ENCODE data around the gene ARVCF. TPM values are rescaled to one million over a fixed set of nuclear protein-coding genes. Genes with fewer than 3 reads are reported as not detected.

The ARVCF gene
- polyA plus RNA-seq, 6 donors from 2014 or later = 0.24 to 2.5 (median 0.56) TPM; not detected in 1

DNA sequence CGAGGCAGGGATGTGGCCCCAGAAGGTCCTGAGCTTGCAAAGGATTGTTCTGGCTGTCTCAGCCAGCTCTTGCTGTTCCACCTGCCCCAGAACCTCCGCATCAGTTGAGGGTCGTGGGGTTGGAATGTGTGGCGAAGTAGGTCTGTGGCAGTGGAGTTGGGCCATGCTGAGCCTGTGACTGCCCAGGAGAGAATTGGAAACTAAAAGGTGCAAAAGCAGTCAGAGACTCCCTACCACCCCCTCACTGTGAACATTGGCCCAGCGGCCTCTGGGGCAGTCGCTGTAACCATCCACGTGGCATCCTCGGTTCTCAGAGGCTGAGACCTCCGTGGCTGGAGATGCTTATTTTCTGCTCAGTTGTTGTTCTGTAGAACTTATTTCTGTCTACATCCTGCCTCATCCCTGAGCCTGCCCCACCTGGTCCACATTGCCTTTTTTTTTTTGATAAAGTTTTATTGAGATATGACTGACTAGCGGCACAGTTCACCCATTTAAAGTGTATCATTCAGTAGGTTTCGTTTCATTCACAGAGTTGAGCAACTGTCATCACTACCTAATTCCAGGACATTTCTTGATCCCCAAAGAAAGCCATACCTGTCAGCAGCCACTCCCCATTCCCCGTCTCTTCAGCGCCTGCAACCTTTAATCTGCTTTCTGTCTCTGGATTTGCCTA, 41.1 kb upstream of the ARVCF start:
- H3K36me3 Mint-ChIP-seq = peaks cover 0 to 8% of the 10 kb centered on the region in 2 donors
- H3K4me1 Mint-ChIP-seq = peaks cover 2 to 10% (median 3%) of the 10 kb centered on the region in 3 donors
- ATAC-seq (ENCODE audit: low read depth in 2 of 2) (no peak), DNase-seq (no peak)
- no peaks in the 10 kb centered on the region for H3K9me3 Mint-ChIP-seq
- H3K4me3 Mint-ChIP-seq = no peak overlapping the region
- H3K27me3 Mint-ChIP-seq = no peaks in the 10 kb centered on the region
- H3K27ac Mint-ChIP-seq = no peak overlapping the region

DNA sequence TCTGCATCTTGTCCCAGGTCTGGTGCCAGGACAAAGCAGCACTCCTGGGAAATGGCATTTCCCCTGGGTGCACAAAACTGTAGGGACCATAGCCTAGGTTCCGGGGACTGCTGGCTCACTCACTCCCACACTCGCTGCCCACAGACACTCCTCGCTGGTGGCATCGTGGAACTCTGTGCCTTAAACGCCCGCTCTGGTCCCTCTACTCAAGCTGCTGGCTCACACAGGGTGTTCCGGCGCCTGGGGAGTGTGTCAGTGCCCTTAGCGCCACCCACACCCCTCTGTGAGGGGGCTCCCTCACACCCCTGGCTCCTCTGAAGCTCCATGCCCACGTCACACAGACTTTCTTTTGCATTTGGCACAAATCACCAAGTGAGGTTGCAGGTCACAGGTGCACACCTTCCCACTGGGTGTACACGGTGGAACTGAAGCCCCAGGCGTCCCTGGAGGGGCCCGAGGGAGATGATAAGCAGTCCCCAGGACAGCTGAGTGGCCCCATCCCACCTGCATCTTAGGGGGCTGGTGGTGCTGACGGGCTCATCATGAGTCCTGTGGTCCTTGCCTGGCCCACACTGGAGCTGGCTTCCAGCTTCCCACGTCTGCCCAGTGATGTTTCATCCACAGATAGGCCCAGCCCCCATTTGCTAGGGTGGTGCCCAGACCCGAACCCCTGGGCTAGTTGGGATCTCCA, 40.2 kb upstream of the ARVCF start:
- peaks cover 0 to 14% of the 10 kb centered on the region in 2 donors for H3K36me3 Mint-ChIP-seq

DNA sequence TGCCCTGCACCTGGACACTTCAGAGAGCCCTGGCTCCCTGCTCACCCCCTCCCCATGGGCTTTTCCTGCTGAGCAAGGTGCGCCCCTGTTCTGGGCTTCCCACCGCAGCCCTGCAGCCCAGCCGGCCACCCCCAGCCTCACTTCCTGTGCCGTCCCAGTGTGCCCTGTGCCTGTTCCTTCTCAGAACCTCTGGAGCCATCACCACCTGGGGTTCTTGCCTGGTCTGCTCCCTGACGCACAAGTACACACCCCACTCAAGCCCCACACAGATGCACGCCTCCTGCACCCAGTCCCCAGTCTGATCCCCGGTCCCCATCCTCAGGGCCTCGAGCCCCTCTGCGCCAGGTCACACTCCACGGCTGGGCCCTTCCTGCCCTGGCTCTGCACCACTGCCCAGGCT, 39.5 kb upstream of the ARVCF start:
- H3K27me3 Mint-ChIP-seq = no peaks in the 10 kb centered on the region
- ATAC-seq (ENCODE audit: low read depth in 2 of 2) = no peak
- H3K27ac Mint-ChIP-seq = no peak overlapping the region
- H3K4me3 Mint-ChIP-seq = no peak overlapping the region
- H3K9me3 Mint-ChIP-seq = no peaks in the 10 kb centered on the region
- DNase-seq = no peak
- peaks cover 3 to 5% (median 4%) of the 10 kb centered on the region in 3 donors for H3K4me1 Mint-ChIP-seq
- peaks cover 0 to 15% of the 10 kb centered on the region in 2 donors for H3K36me3 Mint-ChIP-seq

More for the DNA sequence above, 40.2 kb upstream of the ARVCF start:
- no peak overlapping the region for H3K4me3 Mint-ChIP-seq
- DNase-seq (no peak), ATAC-seq (ENCODE audit: low read depth in 2 of 2) (no peak)
- H3K4me1 Mint-ChIP-seq = peaks cover 3 to 5% (median 4%) of the 10 kb centered on the region in 3 donors
- H3K9me3 Mint-ChIP-seq = no peaks in the 10 kb centered on the region
- H3K27ac Mint-ChIP-seq = no peak overlapping the region
- no peaks in the 10 kb centered on the region for H3K27me3 Mint-ChIP-seq

DNA sequence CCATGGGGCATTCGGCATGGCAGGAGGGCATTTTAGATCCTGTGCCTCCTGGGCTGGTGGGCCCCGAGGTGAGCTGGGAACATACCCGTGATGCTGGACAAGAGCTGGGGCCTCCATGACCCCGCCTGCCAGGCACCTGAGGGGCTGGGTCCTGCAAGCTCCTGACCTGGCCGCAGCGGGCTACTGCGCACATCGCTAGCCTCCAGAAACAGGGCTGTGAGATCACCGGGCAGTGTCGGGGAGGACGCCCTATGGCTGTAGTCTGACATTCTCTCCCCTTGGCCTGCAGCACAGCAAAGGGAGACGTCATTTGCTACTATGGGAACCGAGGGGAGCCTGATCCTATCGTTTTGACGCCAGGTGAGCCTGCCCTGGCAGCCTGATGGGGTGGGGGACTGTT, 39.0 kb upstream of the ARVCF start:
- ATAC-seq (ENCODE audit: low read depth in 2 of 2) (no peak), DNase-seq (no peak)
- Mint-ChIP-seq H3K36me3 (peaks cover 0 to 15% of the 10 kb centered on the region in 2 donors), H3K27ac (no peak overlapping the region), H3K27me3 (no peaks in the 10 kb centered on the region), H3K4me1 (peaks cover 3 to 5% (median 4%) of the 10 kb centered on the region in 3 donors), H3K4me3 (no peak overlapping the region), H3K9me3 (no peaks in the 10 kb centered on the region)

GRCh38 chr22:20055144-20055543, 38.5 kb upstream of the ARVCF start:
- Mint-ChIP-seq H3K4me3 (no peak overlapping the region), H3K36me3 (peaks cover 0 to 15% of the 10 kb centered on the region in 2 donors), H3K4me1 (peaks cover 3 to 5% (median 4%) of the 10 kb centered on the region in 3 donors), H3K27me3 (no peaks in the 10 kb centered on the region), H3K9me3 (no peaks in the 10 kb centered on the region), H3K27ac (no peak overlapping the region)
- ATAC-seq (ENCODE audit: low read depth in 2 of 2) (no peak), DNase-seq (no peak)

- H3K27ac Mint-ChIP-seq = no peak overlapping the region
- no peaks in the 10 kb centered on the region for H3K27me3 Mint-ChIP-seq
- peaks cover 0 to 15% of the 10 kb centered on the region in 2 donors for H3K36me3 Mint-ChIP-seq
- no peaks in the 10 kb centered on the region for H3K9me3 Mint-ChIP-seq
- ATAC-seq (ENCODE audit: low read depth in 2 of 2) (no peak), DNase-seq (no peak)
- H3K4me1 Mint-ChIP-seq = peaks cover 3 to 5% (median 4%) of the 10 kb centered on the region in 3 donors
- H3K4me3 Mint-ChIP-seq = peak overlapping the region in 1 of 8 donors; percentile 25
Observed at GRCh38 chr22:20054485-20054884, 37.9 kb upstream of the ARVCF start.

DNA sequence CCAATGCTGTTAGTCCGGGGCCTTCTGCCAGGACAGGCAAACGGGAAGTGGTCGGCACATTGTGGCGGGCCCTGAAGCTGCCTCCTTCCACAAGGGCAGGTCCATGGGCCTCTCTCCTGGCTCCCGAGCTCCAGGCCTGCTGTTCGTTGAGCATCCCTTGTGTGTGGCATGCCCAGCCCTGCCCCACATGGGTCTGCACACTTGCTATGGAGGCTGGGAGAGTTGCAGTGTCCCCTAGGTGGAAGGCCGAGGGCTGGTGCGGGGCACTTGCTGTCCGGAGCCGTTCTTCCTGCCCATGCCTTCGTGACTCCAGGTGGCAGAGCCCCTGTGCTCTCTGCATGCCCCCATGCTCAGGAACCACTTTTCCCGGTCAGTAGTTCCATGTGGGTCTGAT, 37.4 kb upstream of the ARVCF start:
- ATAC-seq (ENCODE audit: low read depth in 2 of 2) (no peak), DNase-seq (no peak)
- no peak overlapping the region for H3K27ac Mint-ChIP-seq
- peaks cover 0 to 5% (median 4%) of the 10 kb centered on the region in 3 donors for H3K4me1 Mint-ChIP-seq
- H3K27me3 Mint-ChIP-seq = no peaks in the 10 kb centered on the region
- H3K4me3 Mint-ChIP-seq = no peak overlapping the region
- H3K36me3 Mint-ChIP-seq = peaks cover 3 to 15% of the 10 kb centered on the region in 2 donors
- H3K9me3 Mint-ChIP-seq = no peaks in the 10 kb centered on the region

DNA sequence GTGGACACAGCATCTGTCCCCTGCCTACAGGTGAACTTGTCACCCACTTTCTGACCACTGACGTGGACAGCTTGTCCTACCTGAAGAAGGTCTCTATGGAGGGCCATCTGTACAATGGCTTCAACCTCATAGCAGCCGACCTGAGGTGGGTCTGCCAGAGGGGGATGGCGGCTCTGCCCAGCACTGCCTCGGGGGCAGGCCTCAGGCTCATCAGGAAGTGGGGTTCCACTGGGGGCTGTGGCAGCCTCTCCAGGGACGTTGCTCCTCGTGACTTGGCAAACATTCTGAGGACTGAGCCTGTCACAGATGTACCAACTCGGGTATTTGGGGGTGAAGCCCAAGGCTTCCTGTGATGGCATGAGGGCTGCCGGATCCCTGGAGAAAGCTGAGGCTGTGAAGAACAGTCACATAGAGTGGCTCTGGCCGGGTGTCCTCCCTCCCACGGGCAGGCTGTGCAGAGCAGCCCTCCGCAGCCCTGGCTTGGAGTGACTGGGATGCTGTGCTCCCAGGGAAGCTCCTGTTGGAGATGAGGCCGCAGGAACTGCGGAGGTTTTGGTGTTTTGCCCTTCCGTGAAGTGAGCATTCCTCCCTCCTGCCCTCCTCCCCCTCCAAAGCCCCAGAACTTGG, 36.9 kb upstream of the ARVCF start:
- Mint-ChIP-seq H3K27me3 (no peaks in the 10 kb centered on the region), H3K9me3 (no peaks in the 10 kb centered on the region), H3K4me3 (no peak overlapping the region), H3K36me3 (peaks cover 8 to 15% of the 10 kb centered on the region in 2 donors), H3K27ac (peak overlapping the region in 1 of 6 donors; percentile 59), H3K4me1 (peaks cover 0 to 5% (median 4%) of the 10 kb centered on the region in 3 donors)
- ATAC-seq (ENCODE audit: low read depth in 2 of 2) = no peak
- DNase-seq = no peak

DNA sequence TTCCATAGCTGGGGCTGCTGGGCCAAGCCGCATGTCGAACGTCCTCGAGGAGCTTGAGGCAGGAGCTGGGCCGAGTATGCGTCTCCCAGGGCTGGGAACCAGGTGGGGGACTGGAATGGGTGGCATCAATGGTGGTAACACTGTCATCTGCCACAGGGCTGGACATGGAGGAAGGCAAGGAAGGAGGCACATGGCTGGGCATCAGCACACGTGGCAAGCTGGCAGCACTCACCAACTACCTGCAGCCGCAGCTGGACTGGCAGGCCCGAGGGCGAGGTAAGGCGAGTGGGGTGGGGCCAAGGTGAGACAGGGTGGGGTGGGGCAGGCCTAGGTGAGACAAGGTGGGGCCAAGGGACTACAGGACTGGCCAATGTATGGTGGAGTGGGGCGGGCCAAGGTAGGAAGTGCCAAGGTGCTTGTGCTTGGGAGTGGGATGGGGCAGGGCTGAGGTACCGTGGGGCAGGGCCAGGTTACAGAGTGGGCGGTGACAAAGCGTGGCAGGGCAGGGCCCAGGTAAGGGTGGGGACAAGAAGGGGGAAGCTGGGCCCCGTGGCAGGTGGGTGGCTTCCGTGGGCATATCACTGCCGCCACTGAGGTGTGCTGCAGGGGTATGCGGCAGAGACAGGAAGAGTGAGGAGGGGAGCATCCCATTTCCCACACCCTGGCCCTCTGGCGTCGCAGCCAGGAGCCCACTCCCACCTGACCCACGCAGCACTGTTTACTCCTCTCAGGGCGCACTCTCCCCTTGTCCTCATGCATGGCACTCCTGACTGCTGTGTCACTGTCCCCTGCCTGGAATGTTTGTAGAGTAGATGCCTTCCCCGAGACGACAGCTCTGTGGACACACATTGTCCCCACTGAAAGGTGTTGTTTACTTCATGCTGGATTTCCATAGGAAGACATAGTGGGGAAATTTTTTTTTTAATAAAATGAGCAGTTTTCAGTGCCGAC, 36.0 kb upstream of the ARVCF start:
- Mint-ChIP-seq H3K27ac (peak overlapping the region in 1 of 6 donors; percentile 36), H3K27me3 (no peaks in the 10 kb centered on the region), H3K4me1 (peaks cover 0 to 5% (median 2%) of the 10 kb centered on the region in 3 donors), H3K36me3 (peaks cover 14 to 15% of the 10 kb centered on the region in 2 donors), H3K9me3 (peaks cover 0 to 5% (median 0%) of the 10 kb centered on the region in 7 donors), H3K4me3 (no peak overlapping the region)
- ATAC-seq (ENCODE audit: low read depth in 2 of 2) (no peak), DNase-seq (no peak)

- Mint-ChIP-seq H3K36me3 (peaks cover 14 to 15% of the 10 kb centered on the region in 2 donors), H3K4me1 (peaks cover 0 to 5% (median 2%) of the 10 kb centered on the region in 3 donors), H3K27me3 (no peaks in the 10 kb centered on the region), H3K9me3 (peaks cover 0 to 5% (median 0%) of the 10 kb centered on the region in 7 donors), H3K4me3 (no peak overlapping the region), H3K27ac (no peak overlapping the region)
- ATAC-seq (ENCODE audit: low read depth in 2 of 2) = no peak
- DNase-seq = no peak
Observed at GRCh38 chr22:20051927-20052308, 35.3 kb upstream of the ARVCF start.

DNA sequence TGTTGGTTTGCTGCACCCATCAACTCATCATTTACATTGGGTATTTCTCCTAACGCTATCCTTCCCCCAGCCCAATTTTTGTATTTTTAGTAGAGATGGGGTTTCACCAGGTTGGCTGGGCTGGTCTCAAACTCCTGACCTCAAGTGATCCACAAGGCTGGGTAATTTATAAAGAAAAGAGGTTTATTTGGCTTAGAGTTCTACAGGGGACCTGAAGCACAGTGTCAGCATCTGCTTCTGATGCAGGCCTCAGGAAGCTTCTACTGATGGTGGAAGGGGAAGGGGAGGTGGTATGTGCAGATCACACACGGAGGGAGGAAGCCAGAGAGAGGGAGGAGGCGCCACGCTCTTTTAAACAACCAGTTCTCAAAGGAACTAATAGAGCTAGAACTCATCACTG, 30.1 kb upstream of the ARVCF start:
- peaks cover 8 to 20% of the 10 kb centered on the region in 2 donors for H3K36me3 Mint-ChIP-seq
- peak overlapping the region in 2 of 6 donors; percentile 29 to 68 for H3K27ac Mint-ChIP-seq
- DNase-seq = no peak
- peaks cover 4 to 8% (median 5%) of the 10 kb centered on the region in 3 donors for H3K4me1 Mint-ChIP-seq
- ATAC-seq (ENCODE audit: low read depth in 2 of 2) = no peak
- no peaks in the 10 kb centered on the region for H3K27me3 Mint-ChIP-seq
- H3K4me3 Mint-ChIP-seq = peak overlapping the region in 1 of 8 donors; percentile 17
- peaks cover 0 to 5% (median 0%) of the 10 kb centered on the region in 7 donors for H3K9me3 Mint-ChIP-seq

GRCh38 chr22:20044495-20045151, 28.0 kb upstream of the ARVCF start:
- no peak overlapping the region for H3K4me3 Mint-ChIP-seq
- peaks cover 8 to 25% of the 10 kb centered on the region in 2 donors for H3K36me3 Mint-ChIP-seq
- H3K9me3 Mint-ChIP-seq = peaks cover 0 to 5% (median 0%) of the 10 kb centered on the region in 7 donors
- ATAC-seq (ENCODE audit: low read depth in 2 of 2) (no peak), DNase-seq (no peak)
- no peaks in the 10 kb centered on the region for H3K27me3 Mint-ChIP-seq
- no peak overlapping the region for H3K27ac Mint-ChIP-seq
- H3K4me1 Mint-ChIP-seq = peaks cover 4 to 12% (median 5%) of the 10 kb centered on the region in 3 donors
